GM21423 (cell line): ENCODE results near the gene YIPF5.
A peak's percentile ranks its signal among the peaks of the same experiment; 100 is the strongest.

Source experiments
- ATAC-seq: cut with Tn5 transposase; IDR thresholded peaks from one replicate; pipeline ENCODE4 v1.9.1; 2021; ENCODE audit warnings: mild to moderate bottlenecking, moderate library complexity; ENCODE audit not compliant: unreplicated experiment

YIPF5 gene

GRCh38 chr5:144183254-144183889 is 12.9 kb upstream of the YIPF5 start:
- ATAC-seq = no peak

GRCh38 chr5:144179226-144179625 is 8.8 kb upstream of the YIPF5 start:
- no peak for ATAC-seq

- no peak for ATAC-seq
Observed at GRCh38 chr5:144177548-144177947, 7.1 kb upstream of the YIPF5 start.

GRCh38 chr5:144173766-144174165 is 3.3 kb upstream of the YIPF5 start:
- ATAC-seq = no peak

- no peak for ATAC-seq
Observed at GRCh38 chr5:144169904-144170275, 569 bp downstream of the YIPF5 start.

- no peak for ATAC-seq
Observed at GRCh38 chr5:144167998-144168397, 2.5 kb downstream of the YIPF5 start.

GRCh38 chr5:144166696-144167095 is 3.8 kb downstream of the YIPF5 start:
- no peak for ATAC-seq

- ATAC-seq = no peak
Observed at GRCh38 chr5:144162686-144163085, 7.8 kb downstream of the YIPF5 start.

GRCh38 chr5:144156767-144157171 is 13.7 kb downstream of the YIPF5 start:
- ATAC-seq = no peak

GRCh38 chr5:144151026-144151425 is 19.4 kb downstream of the YIPF5 start:
- no peak for ATAC-seq

- no peak for ATAC-seq
Observed at GRCh38 chr5:144144956-144145751, 25.3 kb downstream of the YIPF5 start.

GRCh38 chr5:144143625-144144024 is 26.8 kb downstream of the YIPF5 start:
- no peak for ATAC-seq

- no peak for ATAC-seq
Observed at GRCh38 chr5:144142824-144143162, 27.7 kb downstream of the YIPF5 start.

- peak; percentile 98 for ATAC-seq
Observed at GRCh38 chr5:144142139-144142823, 28.2 kb downstream of the YIPF5 start.

GRCh38 chr5:144141585-144141984 is 28.9 kb downstream of the YIPF5 start:
- ATAC-seq = no peak

- ATAC-seq = no peak
Observed at GRCh38 chr5:144139586-144139985, 30.9 kb downstream of the YIPF5 start.

- ATAC-seq = no peak
Observed at GRCh38 chr5:144135113-144135762, 35.2 kb downstream of the YIPF5 start.

- ATAC-seq = no peak
Observed at GRCh38 chr5:144134194-144134826, 36.1 kb downstream of the YIPF5 start.

GRCh38 chr5:144133050-144133633 is 37.3 kb downstream of the YIPF5 start:
- ATAC-seq = no peak

- ATAC-seq = no peak
Observed at GRCh38 chr5:144131261-144131660, 39.2 kb downstream of the YIPF5 start.

- ATAC-seq = no peak
Observed at GRCh38 chr5:144130306-144130705, 40.2 kb downstream of the YIPF5 start.
